GM20000 (cell line): ENCODE results near the gene OR2V2.
A peak's percentile ranks its signal among the peaks of the same experiment; 100 is the strongest.

ENCODE experiments used
- DNase-seq: peaks from one replicate; pipeline ENCODE4 v3.0.0; 2012; ENCODE audit warnings: low spot score
- CTCF ChIP-seq: IDR thresholded peaks from 2 replicates; pipeline ENCODE4 v1.5.1; 2012; ENCODE audit warnings: mild to moderate bottlenecking, control low read depth; ENCODE audit errors: extremely low read depth, missing control alignments

Gene OR2V2

GRCh38 chr5:181189363-181189961 lies 42.1 kb downstream of the OR2V2 start:
- peak; percentile 39 for DNase-seq
- TF ChIP-seq CTCF, result no peak

- no peak for TF ChIP-seq CTCF
- peak; percentile 36 for DNase-seq
Measured at GRCh38 chr5:181189962-181190710, 42.8 kb downstream of the OR2V2 start.

- peak; percentile 42 for TF ChIP-seq CTCF
- DNase-seq, result peak; percentile 33
Measured at GRCh38 chr5:181190711-181191525, 43.5 kb downstream of the OR2V2 start.

- TF ChIP-seq CTCF, result no peak
- DNase-seq, result peak; percentile 97
Measured at GRCh38 chr5:181191526-181192336, 44.3 kb downstream of the OR2V2 start.

GRCh38 chr5:181192337-181193046 lies 45.1 kb downstream of the OR2V2 start:
- DNase-seq, result no peak
- no peak for TF ChIP-seq CTCF

GRCh38 chr5:181193656-181194055 lies 46.3 kb downstream of the OR2V2 start:
- no peak for TF ChIP-seq CTCF
- no peak for DNase-seq
